SK-N-SH (cell line): Measurements from ENCODE around the gene CBX6. TPM values are rescaled to one million over a fixed set of nuclear protein-coding genes. Genes with fewer than 3 reads are reported as not detected.

Experiments
- CTCF ChIA-PET: fragments of 300-600, 350-600 bp; formaldehyde crosslinking; extraction: SDS; loops from one replicate; lab custom pipeline; 2021; lab: Yijun Ruan, JAX
- POLR2A ChIA-PET: fragments of 350-600 bp; sonication (Branson Sonifier 250); formaldehyde crosslinking; extraction: SDS; loops from one replicate; lab custom pipeline; 2020; ENCODE audit warnings: antibody characterized with exemption, inconsistent platforms; lab: Yijun Ruan, JAX
- DNase-seq: peaks from one replicate; pipeline ENCODE4 v3.0.0; 2012
- H2AFZ ChIP-seq: fragments of 200-600 bp; sonication (generic); 2 replicates; pipeline ENCODE4 v1.8.1; 2016; ENCODE audit warnings: antibody characterized with exemption, mild to moderate bottlenecking, low read depth
- H3F3A ChIP-seq: fragments of 200-600 bp; sonication (generic); replicated peaks from 2 replicates; pipeline ENCODE3; 2016; ENCODE audit warnings: antibody characterized with exemption, mild to moderate bottlenecking; ENCODE audit not compliant: insufficient read depth
- H3K27ac ChIP-seq, 2 experiments: fragments of 200-500 bp in 1 of 2; fragments of 200-600 bp in 1 of 2; sonication (Bioruptor generic) in 1 of 2; sonication (generic), shearing (Covaris generic) in 1 of 2; 2 replicates each; pipeline versions ENCODE4 v1.5.1 to v1.6.1; 2014 to 2016; ENCODE audit warnings: low read depth in 2 of 2, inconsistent platforms in 1 of 2, low read length in 1 of 2, mild to moderate bottlenecking in 1 of 2, mixed read lengths in 1 of 2
- H3K27me3 ChIP-seq: fragments of 200-600 bp; sonication (generic), shearing (Covaris generic); 2 replicates; pipeline ENCODE4 v1.6.1; 2016; ENCODE audit warnings: mixed run types; ENCODE audit not compliant: insufficient read depth
- H3K36me3 ChIP-seq, 2 experiments: fragments of 200-500 bp in 1 of 2; fragments of 200-600 bp in 1 of 2; sonication (Bioruptor generic) in 1 of 2; sonication (generic) in 1 of 2; replicated peaks in 1 of 2; 2 replicates each; pipeline versions ENCODE3 to v1.5.1; 2014 to 2016; ENCODE audit warnings: low read length in 1 of 2, mild to moderate bottlenecking in 1 of 2; ENCODE audit not compliant: insufficient read depth in 2 of 2, control insufficient read depth in 1 of 2
- H3K4me1 ChIP-seq, 2 experiments: fragments of 200-500 bp in 1 of 2; fragments of 200-600 bp in 1 of 2; sonication (Bioruptor generic) in 1 of 2; sonication (generic), shearing (Covaris generic) in 1 of 2; 2 replicates each; pipeline versions ENCODE4 v1.5.1 to v1.6.1; 2014 to 2016; ENCODE audit warnings: low read depth in 1 of 2, low read length in 1 of 2, mixed run types in 1 of 2; ENCODE audit not compliant: insufficient read depth in 2 of 2, control insufficient read depth in 1 of 2
- H3K4me2 ChIP-seq: fragments of 200-600 bp; sonication (generic), shearing (Covaris generic); 2 replicates; pipeline ENCODE4 v1.6.1; 2017; ENCODE audit warnings: mixed run types
- H3K4me3 ChIP-seq, 2 experiments: fragments of 200-500 bp in 1 of 2; fragments of 200-600 bp in 1 of 2; sonication (Bioruptor generic) in 1 of 2; sonication (generic), shearing (Covaris generic) in 1 of 2; 2 replicates each; pipeline versions ENCODE4 v1.5.1 to v1.8.1; 2014 to 2016; ENCODE audit warnings: low read depth in 2 of 2, inconsistent platforms in 1 of 2, low read length in 1 of 2, mild to moderate bottlenecking in 1 of 2, mixed read lengths in 1 of 2, moderate library complexity in 1 of 2
- H3K79me2 ChIP-seq: fragments of 200-600 bp; sonication (generic); 2 replicates; pipeline ENCODE4 v1.8.1; 2017; ENCODE audit warnings: mild to moderate bottlenecking; ENCODE audit not compliant: insufficient read depth
- H3K9ac ChIP-seq: fragments of 200-600 bp; sonication (generic); 2 replicates; pipeline ENCODE4 v1.6.1; 2017; ENCODE audit warnings: mixed run types
- H3K9me2 ChIP-seq: fragments of 200-600 bp; sonication (generic); 2 replicates; pipeline ENCODE4 v1.6.1; 2017; ENCODE audit warnings: mixed run types
- H3K9me3 ChIP-seq: fragments of 200-600 bp; sonication (generic); 2 replicates; pipeline ENCODE4 v1.6.1; 2017; ENCODE audit warnings: mixed run types, mild to moderate bottlenecking, moderate library complexity
- H4K20me1 ChIP-seq: fragments of 200-600 bp; sonication (generic); 2 replicates; pipeline ENCODE4 v1.6.1; 2017; ENCODE audit warnings: mild to moderate bottlenecking, mixed run types; ENCODE audit not compliant: insufficient read depth
- EP300 ChIP-seq, 2 experiments: IDR thresholded peaks; 2 replicates each; pipeline versions ENCODE4 v1.4.0 to v1.6.1; 2012; ENCODE audit warnings: borderline replicate concordance in 1 of 2, low read depth in 1 of 2, low read length in 1 of 2
- EZH2phosphoT487 ChIP-seq: fragments of 200-600 bp; sonication (generic); IDR thresholded peaks from 2 replicates; pipeline ENCODE4 v1.6.1; 2017; ENCODE audit warnings: low read depth, mixed run types, mild to moderate bottlenecking, antibody characterized with exemption, moderate library complexity, borderline replicate concordance
- FOSL2 ChIP-seq: IDR thresholded peaks from 2 replicates; pipeline ENCODE4 v1.4.0; 2012; ENCODE audit warnings: low read depth, mild to moderate bottlenecking, moderate library complexity, borderline replicate concordance
- FOXJ3 ChIP-seq: sonication (generic); formaldehyde crosslinking; IDR thresholded peaks from 2 replicates; pipeline ENCODE4 v1.5.1; 2020; ENCODE audit warnings: mild to moderate bottlenecking, missing genetic modification reagents
- FOXM1 ChIP-seq: IDR thresholded peaks from 2 replicates; pipeline ENCODE4 v1.4.0; 2012; ENCODE audit warnings: low read depth, mild to moderate bottlenecking
- GABPA ChIP-seq: IDR thresholded peaks from 2 replicates; pipeline ENCODE4 v1.4.0; 2012; ENCODE audit warnings: low read depth, mild to moderate bottlenecking
- GATA2 ChIP-seq: sonication (generic); formaldehyde crosslinking; IDR thresholded peaks from 2 replicates; pipeline ENCODE4 v1.5.0; 2020; ENCODE audit warnings: mild to moderate bottlenecking, missing genetic modification reagents
- JUND ChIP-seq: IDR thresholded peaks from 2 replicates; pipeline ENCODE4 v1.4.0; 2012
- MEF2A ChIP-seq: IDR thresholded peaks from 2 replicates; pipeline ENCODE4 v1.4.0; 2012; ENCODE audit warnings: low read depth, borderline replicate concordance
- NFIC ChIP-seq: IDR thresholded peaks from 2 replicates; pipeline ENCODE4 v1.4.0; 2012; ENCODE audit warnings: borderline replicate concordance
- POLR2AphosphoS5 ChIP-seq: IDR thresholded peaks from 2 replicates; pipeline ENCODE4 v1.6.1; 2012; ENCODE audit warnings: low read depth, low read length
- RAD21 ChIP-seq: IDR thresholded peaks from 2 replicates; pipeline ENCODE4 v1.6.1; 2012; ENCODE audit warnings: mild to moderate bottlenecking, low read length
- RXRA ChIP-seq: IDR thresholded peaks from 2 replicates; pipeline ENCODE4 v1.4.0; 2012; ENCODE audit warnings: low read depth, mild to moderate bottlenecking, borderline replicate concordance
- SIN3A ChIP-seq: IDR thresholded peaks from 2 replicates; pipeline ENCODE4 v1.6.1; 2012; ENCODE audit warnings: low read depth, mild to moderate bottlenecking, low read length, moderate library complexity, borderline replicate concordance
- SMC3 ChIP-seq: IDR thresholded peaks from 2 replicates; pipeline ENCODE4 v1.6.1; 2012; ENCODE audit warnings: low read depth, low read length, improper control_type of control experiment
- TCF12 ChIP-seq: IDR thresholded peaks from 2 replicates; pipeline ENCODE4 v1.4.0; 2012
- TEAD4 ChIP-seq: IDR thresholded peaks from 2 replicates; pipeline ENCODE4 v1.4.0; 2012; ENCODE audit warnings: mild to moderate bottlenecking, borderline replicate concordance; ENCODE audit not compliant: insufficient read depth
- WGBS: methylation state at CpG from one replicate; pipeline ENCODE4 v1.1.6; 2017; ENCODE audit warnings: low lambda C conversion rate; 5-methylcytosine and 5-hydroxymethylcytosine counted together
- polyA plus RNA-seq, 3 experiments: library from polyadenylated mRNA; depleted of rRNA; stranded (reverse); fragments of >200 nt; gene quantifications; 2 replicates each; pipeline ENCODE4 v1.2.3, GENCODE V29; 2012
- TF ChIP-seq, protein P1 (sequence below): IDR thresholded peaks from 2 replicates; pipeline ENCODE4 v1.4.0; 2012; ENCODE audit warnings: low read depth
- TF ChIP-seq, protein P2 (sequence below): fragments of 150-350 bp; IDR thresholded peaks from 2 replicates; pipeline ENCODE4 v1.6.1; 2016; ENCODE audit warnings: mild to moderate bottlenecking, low read depth, low read length
- TF ChIP-seq, protein P3 (sequence below): fragments of 200-600 bp; sonication (generic); IDR thresholded peaks from 2 replicates; pipeline ENCODE4 v1.6.1; 2017; ENCODE audit warnings: antibody characterized with exemption, mild to moderate bottlenecking, moderate library complexity

The CBX6 gene
- polyA plus RNA-seq, 1 of the 3 experiments (the other 2 are of a cell fraction): 5.4 TPM

DNA sequence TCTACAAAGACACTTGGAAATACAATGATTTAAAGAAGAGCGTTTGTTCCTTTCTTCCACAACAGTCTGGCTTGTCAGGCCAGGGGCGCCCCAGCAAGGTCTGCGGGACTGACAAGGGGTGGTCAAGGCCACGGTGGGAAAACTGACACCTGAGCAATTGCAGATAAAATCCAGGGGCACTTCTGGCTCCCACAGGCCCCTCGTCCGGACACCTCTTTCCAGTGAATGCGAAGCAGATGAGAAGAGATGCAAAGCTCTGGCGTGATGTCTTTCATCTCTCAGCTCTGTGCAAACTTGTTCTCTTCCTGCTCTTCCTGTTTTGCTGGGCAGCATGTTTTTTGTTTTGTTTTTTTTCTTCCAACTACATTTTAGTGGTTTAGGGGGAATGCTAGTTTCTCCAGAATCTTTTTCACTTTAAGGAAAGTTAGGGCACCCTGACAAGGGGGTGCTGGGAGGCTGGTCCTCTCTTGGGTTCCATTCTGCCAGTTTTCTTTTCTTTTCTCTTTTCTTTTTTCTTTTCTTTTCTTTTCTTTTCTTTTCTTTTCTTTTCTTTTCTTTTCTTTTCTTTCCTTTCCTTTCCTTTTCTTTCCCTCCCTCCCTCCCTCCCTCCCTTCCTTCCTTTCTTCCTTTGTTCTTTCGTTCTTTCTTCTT lies 11.1 kb upstream of the CBX6 start:
- no peak overlapping the region for H3K27ac ChIP-seq
- H3K4me1 ChIP-seq: peaks cover 0 to 4% of the 10 kb centered on the region in 2 experiments; a peak in 1 of 4 replicates
- H3F3A ChIP-seq: no peaks in the 10 kb centered on the region
- no peaks in the 10 kb centered on the region for H3K9me3 ChIP-seq
- H3K9me2 ChIP-seq: no peaks in the 10 kb centered on the region
- H3K4me2 ChIP-seq: no peak overlapping the region
- no peaks in the 10 kb centered on the region for H4K20me1 ChIP-seq
- TF ChIP-seq FOXJ3 (CRISPR knock-in tag): no peak
- TF ChIP-seq, protein P1, sequence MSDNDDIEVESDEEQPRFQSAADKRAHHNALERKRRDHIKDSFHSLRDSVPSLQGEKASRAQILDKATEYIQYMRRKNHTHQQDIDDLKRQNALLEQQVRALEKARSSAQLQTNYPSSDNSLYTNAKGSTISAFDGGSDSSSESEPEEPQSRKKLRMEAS: no peak
- no peak overlapping the region for H3K4me3 ChIP-seq
- no peaks in the 10 kb centered on the region for H3K27me3 ChIP-seq
- no peaks in the 10 kb centered on the region for H3K79me2 ChIP-seq
- ChIA-PET POLR2A (interaction anchor here (0.6 kb wide), 1 partner anchor 11 kb away, joined by 3 read pairs; the partner anchor contains the start of gene CBX6), CTCF (interaction anchor here (1.1 to 1.8 kb wide), 3 partner anchors 11 to 17 kb away, joined by 3 to 4 read pairs (median 3); partner anchors contain the start of gene CBX6)
- WGBS: 62% methylated on average over 7 of the region's 9 CpGs
- H3K36me3 ChIP-seq: no peaks in the 10 kb centered on the region
- no peak overlapping the region for H3K9ac ChIP-seq
- H2AFZ ChIP-seq: no peak overlapping the region
- no peak for DNase-seq

DNA sequence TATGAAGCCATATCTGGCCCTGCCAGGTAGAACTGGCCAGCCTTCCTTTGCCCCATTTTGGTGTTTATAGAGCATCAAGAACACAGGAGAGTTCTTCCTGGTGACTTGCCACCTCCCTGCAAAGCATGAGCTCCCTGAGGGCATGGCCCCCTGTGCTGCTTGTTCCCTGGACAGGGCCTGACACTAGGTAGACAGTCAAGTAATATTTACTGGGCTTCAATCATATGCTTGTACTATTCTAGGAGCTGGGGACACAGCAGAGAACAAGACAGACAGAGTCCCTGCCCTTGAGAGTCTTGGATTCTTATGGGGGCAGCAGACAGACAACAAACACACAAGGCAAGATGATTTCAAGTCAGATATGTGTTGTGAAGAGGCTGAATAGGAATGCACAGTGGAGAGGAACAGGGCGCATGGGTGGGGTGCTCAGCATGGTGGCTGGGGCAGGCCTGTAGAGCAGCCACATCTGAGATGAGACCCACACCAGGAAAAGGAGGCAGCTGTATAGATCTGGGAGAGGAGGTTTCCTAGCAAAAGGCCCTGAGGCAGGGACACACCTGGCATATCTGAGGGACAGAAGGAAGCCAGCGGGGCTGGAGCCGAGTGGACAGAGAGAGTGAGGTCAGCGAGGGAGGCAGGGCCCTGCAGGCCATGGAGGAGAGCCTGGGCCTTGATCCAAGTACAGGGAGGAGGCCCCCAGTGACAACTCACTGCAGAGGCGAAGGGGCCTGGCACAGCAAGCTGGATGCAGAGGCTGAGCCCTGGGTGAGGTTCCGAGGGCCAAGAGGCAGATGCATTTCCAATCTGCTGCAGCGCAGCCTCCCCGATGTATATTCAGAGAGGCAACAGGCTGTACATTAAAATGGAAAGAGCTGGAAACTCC lies 10.2 kb upstream of the CBX6 start:
- POLR2A ChIA-PET: interaction anchor here (0.6 kb wide), 1 partner anchor 10 kb away, joined by 3 read pairs; the partner anchor contains the start of gene CBX6
- WGBS: 100% methylated on average over 3 of the region's 8 CpGs
- DNase-seq: no peak

More for the DNA sequence above, 10.2 kb upstream of the CBX6 start:
- H3K27ac ChIP-seq: no peak overlapping the region
- no peaks in the 10 kb centered on the region for H3K36me3 ChIP-seq
- H3K27me3 ChIP-seq: no peaks in the 10 kb centered on the region
- H3K4me2 ChIP-seq: no peak overlapping the region
- H3F3A ChIP-seq: no peaks in the 10 kb centered on the region
- H3K9me2 ChIP-seq: no peaks in the 10 kb centered on the region
- no peak overlapping the region for H2AFZ ChIP-seq
- H3K79me2 ChIP-seq: no peaks in the 10 kb centered on the region
- no peak overlapping the region for H3K4me3 ChIP-seq
- H4K20me1 ChIP-seq: no peaks in the 10 kb centered on the region
- H3K4me1 ChIP-seq: peaks cover 0 to 4% of the 10 kb centered on the region in 2 experiments; a peak in 1 of 4 replicates
- TF ChIP-seq FOXM1 (no peak), RAD21 (no peak), JUND (no peak), SIN3A (no peak), MEF2A (no peak), GABPA (no peak), TCF12 (no peak), GATA2 (CRISPR knock-in tag) (no peak), NFIC (no peak), SMC3 (no peak), FOSL2 (no peak), EP300 (IDR thresholded peaks at IDR 0.05; ENCODE audit: borderline replicate concordance in 1 of 2, low read depth in 1 of 2, low read length in 1 of 2) (no peak), TEAD4 (no peak), EZH2phosphoT487 (no peak), RXRA (no peak), POLR2AphosphoS5 (no peak)
- TF ChIP-seq, protein P2, sequence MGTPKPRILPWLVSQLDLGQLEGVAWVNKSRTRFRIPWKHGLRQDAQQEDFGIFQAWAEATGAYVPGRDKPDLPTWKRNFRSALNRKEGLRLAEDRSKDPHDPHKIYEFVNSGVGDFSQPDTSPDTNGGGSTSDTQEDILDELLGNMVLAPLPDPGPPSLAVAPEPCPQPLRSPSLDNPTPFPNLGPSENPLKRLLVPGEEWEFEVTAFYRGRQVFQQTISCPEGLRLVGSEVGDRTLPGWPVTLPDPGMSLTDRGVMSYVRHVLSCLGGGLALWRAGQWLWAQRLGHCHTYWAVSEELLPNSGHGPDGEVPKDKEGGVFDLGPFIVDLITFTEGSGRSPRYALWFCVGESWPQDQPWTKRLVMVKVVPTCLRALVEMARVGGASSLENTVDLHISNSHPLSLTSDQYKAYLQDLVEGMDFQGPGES: no peak
- TF ChIP-seq, protein P1: no peak
- TF ChIP-seq, protein P3, sequence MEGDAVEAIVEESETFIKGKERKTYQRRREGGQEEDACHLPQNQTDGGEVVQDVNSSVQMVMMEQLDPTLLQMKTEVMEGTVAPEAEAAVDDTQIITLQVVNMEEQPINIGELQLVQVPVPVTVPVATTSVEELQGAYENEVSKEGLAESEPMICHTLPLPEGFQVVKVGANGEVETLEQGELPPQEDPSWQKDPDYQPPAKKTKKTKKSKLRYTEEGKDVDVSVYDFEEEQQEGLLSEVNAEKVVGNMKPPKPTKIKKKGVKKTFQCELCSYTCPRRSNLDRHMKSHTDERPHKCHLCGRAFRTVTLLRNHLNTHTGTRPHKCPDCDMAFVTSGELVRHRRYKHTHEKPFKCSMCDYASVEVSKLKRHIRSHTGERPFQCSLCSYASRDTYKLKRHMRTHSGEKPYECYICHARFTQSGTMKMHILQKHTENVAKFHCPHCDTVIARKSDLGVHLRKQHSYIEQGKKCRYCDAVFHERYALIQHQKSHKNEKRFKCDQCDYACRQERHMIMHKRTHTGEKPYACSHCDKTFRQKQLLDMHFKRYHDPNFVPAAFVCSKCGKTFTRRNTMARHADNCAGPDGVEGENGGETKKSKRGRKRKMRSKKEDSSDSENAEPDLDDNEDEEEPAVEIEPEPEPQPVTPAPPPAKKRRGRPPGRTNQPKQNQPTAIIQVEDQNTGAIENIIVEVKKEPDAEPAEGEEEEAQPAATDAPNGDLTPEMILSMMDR: no peak
- H3K9ac ChIP-seq: no peak overlapping the region
- CTCF ChIA-PET: interaction anchor here (1.8 kb wide), 1 partner anchor 13 kb away, joined by 4 read pairs; no protein-coding TSS in a partner anchor
- H3K9me3 ChIP-seq: no peaks in the 10 kb centered on the region
